HG03571 (cell line): ENCODE data around the gene ADSL.

Source experiments
- ATAC-seq: cut with Tn5 transposase; IDR thresholded peaks from one replicate; pipeline ENCODE4 v1.9.1; 2021; ENCODE audit not compliant: unreplicated experiment

Gene ADSL

GRCh38 chr22:40415531-40416266 is 69.4 kb downstream of the ADSL start:
- no peak for ATAC-seq

GRCh38 chr22:40416267-40416570 is 69.9 kb downstream of the ADSL start:
- no peak for ATAC-seq

- ATAC-seq, result no peak
Measured at GRCh38 chr22:40416636-40417035, 70.3 kb downstream of the ADSL start.

GRCh38 chr22:40417041-40417440 is 70.7 kb downstream of the ADSL start:
- no peak for ATAC-seq

GRCh38 chr22:40417881-40418280 is 71.6 kb downstream of the ADSL start:
- no peak for ATAC-seq

DNA sequence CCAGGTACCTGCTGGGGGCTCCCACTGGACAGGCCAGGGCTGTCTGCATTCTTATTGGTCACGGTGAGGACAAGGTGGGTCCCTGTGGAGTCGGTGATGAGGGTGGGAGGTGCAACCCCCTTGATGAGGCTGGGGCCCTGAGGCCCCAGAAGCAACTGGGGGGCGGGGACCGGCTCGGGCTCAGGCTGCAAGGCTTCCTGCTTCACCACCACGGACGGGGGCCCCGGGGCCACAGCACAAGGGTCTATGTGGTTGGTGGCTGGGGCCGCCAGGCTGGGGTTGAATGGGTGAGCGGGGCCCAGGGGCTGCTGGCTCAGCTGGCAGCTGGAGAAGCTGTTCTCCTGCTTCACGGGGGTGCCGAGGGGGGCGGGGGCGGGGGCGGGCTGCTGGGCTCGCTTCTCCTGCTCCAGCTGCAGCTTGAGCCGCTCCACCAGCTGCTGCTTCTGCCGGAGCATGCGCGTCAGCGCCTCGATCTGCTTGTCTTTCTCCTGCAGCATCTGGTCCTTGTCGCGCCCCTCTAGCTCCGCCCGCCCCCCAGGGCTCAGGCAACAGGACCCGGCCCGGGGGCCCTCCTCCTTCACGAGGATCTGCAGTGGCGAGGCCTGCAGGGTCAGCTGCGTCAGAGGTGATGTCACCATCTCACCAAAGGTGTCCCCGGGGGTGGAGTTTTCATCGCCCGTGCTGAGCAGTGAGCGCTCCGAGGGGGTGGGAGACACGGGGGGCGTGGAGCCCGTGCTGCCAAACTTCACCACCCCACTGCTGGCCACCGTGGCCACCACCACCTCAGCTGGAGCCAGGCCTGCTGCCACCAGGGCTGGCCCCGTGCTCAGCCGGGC is 72.3 kb downstream of the ADSL start:
- ATAC-seq, result no peak

GRCh38 chr22:40419718-40420117 is 73.4 kb downstream of the ADSL start:
- ATAC-seq, result no peak

DNA sequence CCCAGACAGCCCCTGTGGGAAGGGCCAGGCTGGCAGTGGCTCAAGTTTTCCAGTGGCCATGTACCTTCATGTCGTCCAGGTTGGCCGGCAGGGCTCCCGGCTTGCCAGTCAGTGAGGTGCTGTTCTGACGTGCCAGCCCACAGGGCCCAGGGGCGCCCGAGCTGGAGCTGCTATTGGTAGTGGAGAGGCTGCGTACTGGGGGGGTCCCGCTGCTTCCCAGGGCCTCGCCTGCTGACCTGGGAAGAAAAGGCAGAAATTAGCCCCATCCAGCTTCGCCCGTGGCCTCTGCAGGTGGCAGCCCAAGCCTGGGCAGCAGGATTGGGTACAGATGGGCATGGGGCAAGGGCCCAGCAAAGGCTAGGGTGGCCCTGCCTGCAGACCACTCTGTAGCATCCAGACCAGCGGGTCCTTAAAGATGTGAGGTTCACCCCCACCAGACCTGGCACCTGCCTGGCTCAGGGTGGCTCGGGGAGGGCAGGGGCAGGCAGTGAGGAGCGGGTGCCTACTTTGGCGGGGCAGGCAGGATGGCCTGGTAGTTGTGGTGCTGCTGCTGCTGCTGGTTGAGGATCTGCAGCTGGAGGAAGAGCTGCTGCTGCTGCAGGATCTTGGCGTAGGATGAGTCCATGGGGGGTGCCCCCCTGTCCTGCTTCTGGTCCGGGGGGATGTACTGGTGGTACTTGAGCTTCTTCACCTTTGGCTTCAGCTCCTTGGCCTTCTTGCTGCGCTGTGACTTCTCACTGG is 74.2 kb downstream of the ADSL start:
- ATAC-seq, result no peak

GRCh38 chr22:40421082-40421350 is 74.7 kb downstream of the ADSL start:
- no peak for ATAC-seq

GRCh38 chr22:40421941-40422340 is 75.6 kb downstream of the ADSL start:
- ATAC-seq, result no peak

DNA sequence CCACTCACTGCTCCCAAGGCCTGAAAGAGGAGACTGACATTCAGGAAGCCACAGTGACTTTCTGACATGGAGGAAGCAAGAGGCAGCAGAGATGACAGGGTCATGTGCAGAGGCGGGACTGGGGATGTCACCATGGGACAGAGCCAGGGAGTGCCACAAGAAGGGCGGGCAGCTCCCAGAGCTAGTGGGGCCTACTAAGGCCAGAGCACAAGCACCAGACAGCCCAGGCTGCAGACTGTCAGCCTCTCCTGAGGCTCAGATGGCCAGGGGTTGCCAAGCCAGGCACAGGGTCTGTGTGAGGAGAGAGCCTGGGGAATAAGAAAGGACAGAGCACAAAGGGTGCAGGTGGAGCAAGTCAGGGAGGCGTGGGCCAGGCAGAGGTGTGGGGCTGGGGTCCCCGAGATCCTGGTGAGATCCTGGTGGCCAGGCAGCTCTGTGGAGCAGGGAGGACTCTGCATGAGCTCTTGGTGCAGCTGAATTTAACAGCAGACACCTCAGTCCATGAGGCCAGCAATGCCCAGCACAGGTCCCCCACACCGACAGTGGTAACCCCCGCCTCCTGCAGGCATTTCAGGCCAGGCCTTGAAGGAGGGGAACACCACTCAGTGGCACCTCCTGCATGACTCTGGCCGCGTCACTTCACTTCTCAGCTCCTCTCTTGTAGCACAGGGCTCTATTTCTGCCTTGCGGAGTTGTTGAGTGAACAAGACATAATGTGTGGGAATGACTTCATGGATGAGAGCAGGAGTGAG is 76.4 kb downstream of the ADSL start:
- no peak for ATAC-seq

GRCh38 chr22:40423310-40423688 is 77.0 kb downstream of the ADSL start:
- ATAC-seq, result no peak

DNA sequence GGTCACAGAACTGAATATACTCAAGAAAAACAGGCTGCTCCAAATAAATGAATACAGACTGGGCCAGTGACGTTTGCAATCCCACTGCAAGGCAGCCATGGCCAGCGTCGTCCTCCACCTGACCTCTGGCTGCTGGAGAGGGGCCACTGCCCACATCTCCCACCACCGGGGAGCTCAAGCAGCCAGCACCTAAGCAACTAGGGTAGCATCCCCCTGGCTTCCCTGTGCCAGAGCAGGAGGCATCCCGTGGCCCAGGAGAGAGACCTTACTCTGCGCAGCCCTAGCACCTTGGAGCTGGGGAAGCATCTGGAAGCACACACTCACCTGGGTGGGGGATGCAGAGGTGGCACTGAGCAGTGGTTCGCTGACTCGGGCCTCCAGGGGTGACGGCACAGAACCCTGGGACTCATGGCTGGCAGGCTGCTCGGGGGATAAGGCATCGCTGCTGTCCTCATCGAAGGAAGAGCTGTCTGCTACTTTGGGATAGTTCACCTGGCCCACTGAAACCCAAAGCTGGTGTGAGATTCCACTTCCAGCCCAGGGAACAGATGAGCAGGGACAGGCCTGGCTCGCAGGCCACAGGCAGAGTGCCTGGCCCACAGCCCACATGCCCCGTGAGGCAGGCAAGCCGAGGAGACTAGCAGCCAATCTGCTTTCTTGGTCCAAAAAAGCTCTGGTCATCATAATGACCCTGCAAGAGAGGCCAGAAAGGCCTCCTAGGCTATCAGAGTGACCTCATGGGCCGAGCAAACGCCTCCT is 77.8 kb downstream of the ADSL start:
- no peak for ATAC-seq

DNA sequence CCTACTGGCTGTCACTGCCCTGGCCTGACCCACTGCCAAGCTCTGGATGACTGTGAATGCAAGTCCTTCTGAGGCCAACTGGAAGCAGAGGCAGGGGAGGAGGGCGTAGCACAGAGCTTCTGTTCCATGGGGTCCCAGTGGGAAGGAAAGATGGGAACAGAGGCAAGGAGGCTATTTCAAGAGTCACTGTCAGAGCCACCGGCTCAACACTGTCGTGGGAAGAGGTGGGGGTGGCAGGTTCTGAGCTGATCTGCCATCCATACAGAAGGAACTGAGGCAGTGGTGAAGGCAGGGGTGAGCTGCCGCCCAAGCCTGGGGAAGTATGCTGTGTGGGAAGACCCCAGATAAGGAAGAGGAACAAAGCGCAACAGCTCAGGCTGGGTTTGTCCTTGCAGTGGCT is 78.8 kb downstream of the ADSL start:
- ATAC-seq, result no peak

DNA sequence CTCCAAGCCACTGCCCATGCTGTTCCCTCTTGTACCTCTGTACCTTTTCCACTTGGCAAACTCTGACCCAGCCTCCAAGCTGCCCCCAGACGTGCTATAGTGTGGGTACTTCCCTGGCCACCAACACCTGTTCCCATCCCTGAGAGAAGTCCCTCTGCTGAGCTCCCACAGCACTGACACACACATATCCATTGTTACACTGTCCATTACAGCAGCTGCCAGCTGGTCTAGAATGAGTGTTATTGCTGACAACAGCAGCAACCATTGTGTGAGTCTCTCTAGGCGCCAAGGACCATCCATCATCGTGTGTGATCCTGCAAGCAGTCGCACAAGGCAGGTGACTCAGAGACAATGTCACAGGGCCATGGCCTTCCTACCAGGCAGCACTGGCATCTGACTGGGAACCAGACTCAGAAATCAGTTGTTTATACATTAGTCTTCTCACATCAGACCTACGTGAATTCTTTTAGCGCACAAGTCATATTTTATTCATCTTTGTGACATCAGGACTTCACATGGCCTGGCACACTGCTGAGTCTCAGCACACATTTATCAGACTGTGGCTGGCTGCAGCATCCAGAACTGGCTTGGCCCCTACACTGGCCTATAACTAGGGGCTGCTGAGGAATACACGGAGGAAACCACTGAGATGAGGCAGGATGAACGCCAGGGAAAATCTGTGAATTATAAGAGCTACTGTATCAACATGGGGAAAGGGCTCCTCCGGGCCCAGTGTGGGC is 80.5 kb downstream of the ADSL start:
- no peak for ATAC-seq

DNA sequence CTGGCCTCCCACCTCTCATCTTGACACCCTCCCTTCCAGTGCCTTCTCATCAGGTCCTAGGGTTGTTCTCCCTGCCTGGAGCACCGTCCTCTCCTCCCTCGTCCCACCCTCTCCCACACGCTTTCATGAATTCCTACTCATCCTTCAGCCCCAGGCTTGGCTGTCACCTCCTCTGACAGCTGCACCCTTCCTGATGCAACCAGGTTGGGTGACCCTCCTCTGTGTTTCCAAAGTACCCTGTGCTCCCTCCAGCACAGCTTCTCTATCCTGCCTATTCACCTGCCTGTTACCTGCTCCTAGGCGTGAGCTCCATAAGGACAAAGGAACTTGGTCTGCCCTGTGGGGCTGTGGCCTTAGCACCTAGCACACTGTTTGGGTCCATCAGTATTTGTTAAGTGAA is 82.5 kb downstream of the ADSL start:
- ATAC-seq, result no peak

- ATAC-seq, result no peak
Measured at GRCh38 chr22:40429481-40429880, 83.2 kb downstream of the ADSL start.

- ATAC-seq, result no peak
Measured at GRCh38 chr22:40430991-40431390, 84.7 kb downstream of the ADSL start.

GRCh38 chr22:40432157-40432556 is 85.9 kb downstream of the ADSL start:
- ATAC-seq, result no peak

DNA sequence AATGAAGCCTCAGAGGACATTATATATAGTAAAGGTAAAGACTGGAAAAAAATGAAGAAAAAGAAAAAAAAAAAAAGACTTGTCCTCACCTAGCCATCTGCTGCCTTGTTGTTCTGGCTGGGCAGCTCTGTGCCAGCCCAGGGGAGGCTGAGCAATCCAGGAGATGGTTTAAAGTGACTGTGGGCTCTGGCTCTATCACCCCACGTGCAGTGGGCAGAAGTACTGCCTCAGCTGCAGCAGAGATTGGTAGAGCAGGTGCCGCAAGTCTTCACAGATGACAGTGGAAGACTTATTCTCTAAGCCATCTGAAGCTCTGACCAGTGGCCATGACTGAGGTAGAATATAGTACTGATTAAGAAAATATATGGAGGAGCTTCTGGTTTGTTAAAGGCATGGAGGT is 86.3 kb downstream of the ADSL start:
- ATAC-seq, result no peak
